Measurements from ENCODE around the gene GRM1. TPM values are rescaled to one million over a fixed set of nuclear protein-coding genes. Genes with fewer than 3 reads are reported as not detected.

Gene GRM1
- total and polyA plus RNA-seq, 2 experiments from 2014 or later = 0.29 to 0.63 TPM

DNA sequence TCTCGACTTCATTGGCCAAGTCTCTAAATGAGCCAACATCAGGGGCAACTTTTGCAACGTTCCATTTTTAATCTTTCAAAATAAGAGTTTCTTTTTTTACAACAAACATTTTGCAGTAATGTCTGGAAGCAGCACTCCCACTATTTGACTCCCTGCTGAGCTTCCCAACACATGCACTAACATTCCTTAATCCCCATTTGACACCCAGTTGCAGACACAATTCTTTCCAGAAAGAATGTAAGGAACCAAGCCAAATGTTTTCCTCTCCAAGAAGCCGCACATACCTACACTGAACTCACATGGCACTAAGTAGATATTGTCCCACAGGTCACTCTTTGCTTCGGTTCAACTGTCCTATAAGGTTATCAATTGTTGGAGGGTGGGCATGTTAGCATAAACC lies 165.6 kb downstream of the GRM1 start (continued):
- TF ChIP-seq NANOG (IDR thresholded peaks at IDR 0.05; ENCODE audit: borderline replicate concordance) (no peak), POLR2AphosphoS5 (IDR thresholded peaks at IDR 0.05; ENCODE audit: low read depth) (no peak)

DNA sequence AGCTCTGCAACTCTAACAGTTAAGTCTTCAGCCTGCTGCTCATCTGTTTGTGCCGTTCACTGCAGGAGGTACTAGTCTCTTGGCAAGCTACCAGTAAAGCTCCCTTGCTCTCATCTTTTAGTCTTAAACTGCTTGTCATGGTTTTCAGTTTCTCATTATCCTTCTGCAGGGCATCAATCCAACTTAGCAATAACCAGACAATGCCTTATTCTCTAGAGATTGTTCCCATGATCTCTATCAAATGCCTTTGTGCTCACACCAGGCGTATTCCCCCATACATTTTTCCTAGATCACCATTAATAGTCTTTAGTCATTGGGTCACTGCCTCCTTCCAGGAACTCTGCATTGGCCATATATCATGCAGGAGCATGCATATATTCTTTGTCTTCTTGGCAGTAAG lies 171.3 kb downstream of the GRM1 start:
- Histone ChIP-seq H3K9me2 (ENCODE audit: insufficient read depth) (peaks cover 3% of the 10 kb centered on the region; the same call in 1 of the 2 replicates), H4K20me1 (replicated peaks; ENCODE audit: insufficient read depth) (no peaks in the 10 kb centered on the region), H3K27me3 (ENCODE audit: insufficient read depth) (no peaks in the 10 kb centered on the region), H3F3A (replicated peaks; ENCODE audit: low read depth) (no peaks in the 10 kb centered on the region), H3K27ac (ENCODE audit: low read depth) (no peak overlapping the region), H3K4me3 (no peak overlapping the region), H3K36me3 (ENCODE audit: insufficient read depth) (no peaks in the 10 kb centered on the region), H2AFZ (no peak overlapping the region), H3K79me2 (replicated peaks; ENCODE audit: insufficient read depth) (no peaks in the 10 kb centered on the region), H3K4me1 (ENCODE audit: insufficient read depth) (no peaks in the 10 kb centered on the region), H3K4me2 (no peak overlapping the region)
- Mint-ChIP-seq H3K27ac (no peak overlapping the region), H3K9me3 (no peaks in the 10 kb centered on the region), H3K27me3 (ENCODE audit: insufficient read depth, low read depth, poor library complexity) (no peaks in the 10 kb centered on the region), H3K36me3 (ENCODE audit: low read depth) (no peaks in the 10 kb centered on the region), H3K4me3 (no peak overlapping the region), H3K4me1 (no peaks in the 10 kb centered on the region)
- DNase-seq (ENCODE audit: low spot score) (no peak), ATAC-seq (no peak)
- TF ChIP-seq, protein P1, sequence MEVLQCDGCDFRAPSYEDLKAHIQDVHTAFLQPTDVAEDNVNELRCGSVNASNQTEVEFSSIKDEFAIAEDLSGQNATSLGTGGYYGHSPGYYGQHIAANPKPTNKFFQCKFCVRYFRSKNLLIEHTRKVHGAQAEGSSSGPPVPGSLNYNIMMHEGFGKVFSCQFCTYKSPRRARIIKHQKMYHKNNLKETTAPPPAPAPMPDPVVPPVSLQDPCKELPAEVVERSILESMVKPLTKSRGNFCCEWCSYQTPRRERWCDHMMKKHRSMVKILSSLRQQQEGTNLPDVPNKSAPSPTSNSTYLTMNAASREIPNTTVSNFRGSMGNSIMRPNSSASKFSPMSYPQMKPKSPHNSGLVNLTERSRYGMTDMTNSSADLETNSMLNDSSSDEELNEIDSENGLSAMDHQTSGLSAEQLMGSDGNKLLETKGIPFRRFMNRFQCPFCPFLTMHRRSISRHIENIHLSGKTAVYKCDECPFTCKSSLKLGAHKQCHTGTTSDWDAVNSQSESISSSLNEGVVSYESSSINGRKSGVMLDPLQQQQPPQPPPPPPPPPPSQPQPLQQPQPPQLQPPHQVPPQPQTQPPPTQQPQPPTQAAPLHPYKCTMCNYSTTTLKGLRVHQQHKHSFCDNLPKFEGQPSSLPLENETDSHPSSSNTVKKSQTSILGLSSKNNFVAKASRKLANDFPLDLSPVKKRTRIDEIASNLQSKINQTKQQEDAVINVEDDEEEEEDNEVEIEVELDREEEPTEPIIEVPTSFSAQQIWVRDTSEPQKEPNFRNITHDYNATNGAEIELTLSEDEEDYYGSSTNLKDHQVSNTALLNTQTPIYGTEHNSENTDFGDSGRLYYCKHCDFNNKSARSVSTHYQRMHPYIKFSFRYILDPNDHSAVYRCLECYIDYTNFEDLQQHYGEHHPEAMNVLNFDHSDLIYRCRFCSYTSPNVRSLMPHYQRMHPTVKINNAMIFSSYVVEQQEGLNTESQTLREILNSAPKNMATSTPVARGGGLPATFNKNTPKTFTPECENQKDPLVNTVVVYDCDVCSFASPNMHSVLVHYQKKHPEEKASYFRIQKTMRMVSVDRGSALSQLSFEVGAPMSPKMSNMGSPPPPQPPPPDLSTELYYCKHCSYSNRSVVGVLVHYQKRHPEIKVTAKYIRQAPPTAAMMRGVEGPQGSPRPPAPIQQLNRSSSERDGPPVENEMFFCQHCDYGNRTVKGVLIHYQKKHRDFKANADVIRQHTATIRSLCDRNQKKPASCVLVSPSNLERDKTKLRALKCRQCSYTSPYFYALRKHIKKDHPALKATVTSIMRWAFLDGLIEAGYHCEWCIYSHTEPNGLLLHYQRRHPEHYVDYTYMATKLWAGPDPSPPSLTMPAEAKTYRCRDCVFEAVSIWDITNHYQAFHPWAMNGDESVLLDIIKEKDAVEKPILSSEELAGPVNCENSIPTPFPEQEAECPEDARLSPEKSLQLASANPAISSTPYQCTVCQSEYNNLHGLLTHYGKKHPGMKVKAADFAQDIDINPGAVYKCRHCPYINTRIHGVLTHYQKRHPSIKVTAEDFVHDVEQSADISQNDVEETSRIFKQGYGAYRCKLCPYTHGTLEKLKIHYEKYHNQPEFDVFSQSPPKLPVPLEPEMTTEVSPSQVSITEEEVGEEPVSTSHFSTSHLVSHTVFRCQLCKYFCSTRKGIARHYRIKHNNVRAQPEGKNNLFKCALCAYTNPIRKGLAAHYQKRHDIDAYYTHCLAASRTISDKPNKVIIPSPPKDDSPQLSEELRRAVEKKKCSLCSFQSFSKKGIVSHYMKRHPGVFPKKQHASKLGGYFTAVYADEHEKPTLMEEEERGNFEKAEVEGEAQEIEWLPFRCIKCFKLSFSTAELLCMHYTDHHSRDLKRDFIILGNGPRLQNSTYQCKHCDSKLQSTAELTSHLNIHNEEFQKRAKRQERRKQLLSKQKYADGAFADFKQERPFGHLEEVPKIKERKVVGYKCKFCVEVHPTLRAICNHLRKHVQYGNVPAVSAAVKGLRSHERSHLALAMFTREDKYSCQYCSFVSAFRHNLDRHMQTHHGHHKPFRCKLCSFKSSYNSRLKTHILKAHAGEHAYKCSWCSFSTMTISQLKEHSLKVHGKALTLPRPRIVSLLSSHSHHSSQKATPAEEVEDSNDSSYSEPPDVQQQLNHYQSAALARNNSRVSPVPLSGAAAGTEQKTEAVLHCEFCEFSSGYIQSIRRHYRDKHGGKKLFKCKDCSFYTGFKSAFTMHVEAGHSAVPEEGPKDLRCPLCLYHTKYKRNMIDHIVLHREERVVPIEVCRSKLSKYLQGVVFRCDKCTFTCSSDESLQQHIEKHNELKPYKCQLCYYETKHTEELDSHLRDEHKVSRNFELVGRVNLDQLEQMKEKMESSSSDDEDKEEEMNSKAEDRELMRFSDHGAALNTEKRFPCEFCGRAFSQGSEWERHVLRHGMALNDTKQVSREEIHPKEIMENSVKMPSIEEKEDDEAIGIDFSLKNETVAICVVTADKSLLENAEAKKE (CRISPR knock-in tag; IDR thresholded peaks at IDR 0.05) = no peak
- TF ChIP-seq ZNF331 (CRISPR knock-in tag; IDR thresholded peaks at IDR 0.05; ENCODE audit: low read depth) = no peak
- TF ChIP-seq, protein P2, sequence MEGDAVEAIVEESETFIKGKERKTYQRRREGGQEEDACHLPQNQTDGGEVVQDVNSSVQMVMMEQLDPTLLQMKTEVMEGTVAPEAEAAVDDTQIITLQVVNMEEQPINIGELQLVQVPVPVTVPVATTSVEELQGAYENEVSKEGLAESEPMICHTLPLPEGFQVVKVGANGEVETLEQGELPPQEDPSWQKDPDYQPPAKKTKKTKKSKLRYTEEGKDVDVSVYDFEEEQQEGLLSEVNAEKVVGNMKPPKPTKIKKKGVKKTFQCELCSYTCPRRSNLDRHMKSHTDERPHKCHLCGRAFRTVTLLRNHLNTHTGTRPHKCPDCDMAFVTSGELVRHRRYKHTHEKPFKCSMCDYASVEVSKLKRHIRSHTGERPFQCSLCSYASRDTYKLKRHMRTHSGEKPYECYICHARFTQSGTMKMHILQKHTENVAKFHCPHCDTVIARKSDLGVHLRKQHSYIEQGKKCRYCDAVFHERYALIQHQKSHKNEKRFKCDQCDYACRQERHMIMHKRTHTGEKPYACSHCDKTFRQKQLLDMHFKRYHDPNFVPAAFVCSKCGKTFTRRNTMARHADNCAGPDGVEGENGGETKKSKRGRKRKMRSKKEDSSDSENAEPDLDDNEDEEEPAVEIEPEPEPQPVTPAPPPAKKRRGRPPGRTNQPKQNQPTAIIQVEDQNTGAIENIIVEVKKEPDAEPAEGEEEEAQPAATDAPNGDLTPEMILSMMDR (conservative IDR thresholded peaks at IDR 0.05; ENCODE audit: low read depth in 2 of 2) = no peak
- TF ChIP-seq, protein P3, sequence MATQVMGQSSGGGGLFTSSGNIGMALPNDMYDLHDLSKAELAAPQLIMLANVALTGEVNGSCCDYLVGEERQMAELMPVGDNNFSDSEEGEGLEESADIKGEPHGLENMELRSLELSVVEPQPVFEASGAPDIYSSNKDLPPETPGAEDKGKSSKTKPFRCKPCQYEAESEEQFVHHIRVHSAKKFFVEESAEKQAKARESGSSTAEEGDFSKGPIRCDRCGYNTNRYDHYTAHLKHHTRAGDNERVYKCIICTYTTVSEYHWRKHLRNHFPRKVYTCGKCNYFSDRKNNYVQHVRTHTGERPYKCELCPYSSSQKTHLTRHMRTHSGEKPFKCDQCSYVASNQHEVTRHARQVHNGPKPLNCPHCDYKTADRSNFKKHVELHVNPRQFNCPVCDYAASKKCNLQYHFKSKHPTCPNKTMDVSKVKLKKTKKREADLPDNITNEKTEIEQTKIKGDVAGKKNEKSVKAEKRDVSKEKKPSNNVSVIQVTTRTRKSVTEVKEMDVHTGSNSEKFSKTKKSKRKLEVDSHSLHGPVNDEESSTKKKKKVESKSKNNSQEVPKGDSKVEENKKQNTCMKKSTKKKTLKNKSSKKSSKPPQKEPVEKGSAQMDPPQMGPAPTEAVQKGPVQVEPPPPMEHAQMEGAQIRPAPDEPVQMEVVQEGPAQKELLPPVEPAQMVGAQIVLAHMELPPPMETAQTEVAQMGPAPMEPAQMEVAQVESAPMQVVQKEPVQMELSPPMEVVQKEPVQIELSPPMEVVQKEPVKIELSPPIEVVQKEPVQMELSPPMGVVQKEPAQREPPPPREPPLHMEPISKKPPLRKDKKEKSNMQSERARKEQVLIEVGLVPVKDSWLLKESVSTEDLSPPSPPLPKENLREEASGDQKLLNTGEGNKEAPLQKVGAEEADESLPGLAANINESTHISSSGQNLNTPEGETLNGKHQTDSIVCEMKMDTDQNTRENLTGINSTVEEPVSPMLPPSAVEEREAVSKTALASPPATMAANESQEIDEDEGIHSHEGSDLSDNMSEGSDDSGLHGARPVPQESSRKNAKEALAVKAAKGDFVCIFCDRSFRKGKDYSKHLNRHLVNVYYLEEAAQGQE (IDR thresholded peaks at IDR 0.05; ENCODE audit: unreplicated experiment) = no peak
- TF ChIP-seq POLR2AphosphoS5 (IDR thresholded peaks at IDR 0.05; ENCODE audit: low read depth) = no peak
- TF ChIP-seq NANOG (IDR thresholded peaks at IDR 0.05; ENCODE audit: borderline replicate concordance) = no peak
- no peak for TF ChIP-seq EZH2phosphoT487 (IDR thresholded peaks at IDR 0.05; ENCODE audit: unreplicated experiment)
- TF ChIP-seq, protein P4, sequence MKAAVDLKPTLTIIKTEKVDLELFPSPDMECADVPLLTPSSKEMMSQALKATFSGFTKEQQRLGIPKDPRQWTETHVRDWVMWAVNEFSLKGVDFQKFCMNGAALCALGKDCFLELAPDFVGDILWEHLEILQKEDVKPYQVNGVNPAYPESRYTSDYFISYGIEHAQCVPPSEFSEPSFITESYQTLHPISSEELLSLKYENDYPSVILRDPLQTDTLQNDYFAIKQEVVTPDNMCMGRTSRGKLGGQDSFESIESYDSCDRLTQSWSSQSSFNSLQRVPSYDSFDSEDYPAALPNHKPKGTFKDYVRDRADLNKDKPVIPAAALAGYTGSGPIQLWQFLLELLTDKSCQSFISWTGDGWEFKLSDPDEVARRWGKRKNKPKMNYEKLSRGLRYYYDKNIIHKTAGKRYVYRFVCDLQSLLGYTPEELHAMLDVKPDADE (IDR thresholded peaks at IDR 0.05) = no peak
- TF ChIP-seq STAT1 (IDR thresholded peaks at IDR 0.05; ENCODE audit: unreplicated experiment) = no peak
- TF ChIP-seq ZNF114 (CRISPR knock-in tag; IDR thresholded peaks at IDR 0.05) = no peak
- TF ChIP-seq JUNB (IDR thresholded peaks at IDR 0.05; ENCODE audit: unreplicated experiment) = no peak
- no peak for TF ChIP-seq EZH2 (IDR thresholded peaks at IDR 0.05; ENCODE audit: low read depth, unreplicated experiment)
- no peak for TF ChIP-seq CREB1 (CRISPR knock-in tag; IDR thresholded peaks at IDR 0.05; ENCODE audit: low read depth)
